Endothelial cell of umbilical vein (primary cell): ENCODE data around the gene CNTFR.

Experiments
- CTCF ChIP-seq, 2 donors: IDR thresholded peaks; 1 replicate in 1 of 2; 2 replicates in 1 of 2; pipeline ENCODE4 v1.5.1; 2011; ENCODE audit warnings: low read length in 2 of 2, mild to moderate bottlenecking in 2 of 2, moderate library complexity in 2 of 2, control low read depth in 1 of 2, inconsistent platforms in 1 of 2, low read depth in 1 of 2; ENCODE audit not compliant: insufficient read depth in 1 of 2; ENCODE audit errors: extremely low read depth in 1 of 2
- EZH2 ChIP-seq: IDR thresholded peaks from 2 replicates; pipeline ENCODE4 v1.6.1; 2012; ENCODE audit warnings: borderline replicate concordance, low read depth, mild to moderate bottlenecking, moderate library complexity, low read length, inconsistent platforms; ENCODE audit not compliant: severe bottlenecking
- JUN ChIP-seq: IDR thresholded peaks from 2 replicates; pipeline ENCODE4 v1.6.1; 2011; ENCODE audit warnings: borderline replicate concordance, low read depth; ENCODE audit not compliant: insufficient read length, insufficient read depth
- MAX ChIP-seq: IDR thresholded peaks from 2 replicates; pipeline ENCODE4 v1.6.1; 2011; ENCODE audit not compliant: insufficient read depth, insufficient read length
- MYC ChIP-seq: IDR thresholded peaks from one replicate; pipeline ENCODE4 v1.6.1; 2011; ENCODE audit warnings: mild to moderate bottlenecking, low read depth, low read length
- POLR2A ChIP-seq: IDR thresholded peaks from 2 replicates; pipeline ENCODE4 v1.6.1; 2012; ENCODE audit warnings: low read depth, mild to moderate bottlenecking, control low read depth, low read length
- POLR2AphosphoS5 ChIP-seq: IDR thresholded peaks from 2 replicates; pipeline ENCODE4 v1.6.1; 2012; ENCODE audit warnings: low read depth, mild to moderate bottlenecking, control low read depth, low read length, moderate library complexity; ENCODE audit not compliant: insufficient read depth

- TF ChIP-seq MAX (no peak), POLR2A (no peak), CTCF (IDR thresholded peaks at IDR 0.05; ENCODE audit: extremely low read depth in 1 of 2, insufficient read depth in 1 of 2, low read depth in 1 of 2, low read length in 2 of 2) (peak; percentile 46 to 61), EZH2 (no peak), POLR2AphosphoS5 (no peak), JUN (no peak), MYC (no peak)
These were observed 27.3 kb downstream of the CNTFR start for GRCh38 chr9:34562135-34562745.
